ENCODE measurements around the gene DOCK11.

Gene DOCK11

DNA sequence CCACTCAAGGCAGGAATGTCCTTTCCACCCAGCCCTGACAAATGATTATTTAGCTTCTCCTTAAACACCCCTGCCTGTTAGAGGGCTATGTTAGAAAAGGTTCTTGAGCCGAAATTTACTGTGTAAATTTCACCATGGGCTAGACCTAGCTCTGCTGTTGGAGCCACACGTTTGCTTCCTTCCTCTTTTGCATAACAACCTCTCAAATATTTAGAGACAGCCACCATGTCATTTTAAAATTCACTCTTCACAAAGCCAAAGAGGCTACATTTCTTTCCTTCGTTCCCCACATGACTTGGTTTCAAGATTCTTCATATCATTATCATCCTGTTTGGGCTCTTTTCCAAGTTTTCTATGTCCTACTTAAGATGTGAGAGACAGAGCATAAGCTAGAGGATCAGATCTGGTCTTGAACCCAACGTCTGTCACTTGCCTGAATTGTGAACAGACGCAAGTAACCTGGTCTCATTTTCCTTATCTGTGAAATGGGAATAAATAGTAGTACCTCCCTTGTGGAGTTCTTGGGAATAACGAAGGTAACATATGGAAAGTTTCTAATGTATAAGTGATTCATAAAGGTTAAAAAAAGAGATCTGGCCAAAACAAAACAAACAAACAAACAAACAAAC lies 6.7 kb downstream of the DOCK11 start:
- no peak for DNase-seq (ENCODE audit: low spot score)

DNA sequence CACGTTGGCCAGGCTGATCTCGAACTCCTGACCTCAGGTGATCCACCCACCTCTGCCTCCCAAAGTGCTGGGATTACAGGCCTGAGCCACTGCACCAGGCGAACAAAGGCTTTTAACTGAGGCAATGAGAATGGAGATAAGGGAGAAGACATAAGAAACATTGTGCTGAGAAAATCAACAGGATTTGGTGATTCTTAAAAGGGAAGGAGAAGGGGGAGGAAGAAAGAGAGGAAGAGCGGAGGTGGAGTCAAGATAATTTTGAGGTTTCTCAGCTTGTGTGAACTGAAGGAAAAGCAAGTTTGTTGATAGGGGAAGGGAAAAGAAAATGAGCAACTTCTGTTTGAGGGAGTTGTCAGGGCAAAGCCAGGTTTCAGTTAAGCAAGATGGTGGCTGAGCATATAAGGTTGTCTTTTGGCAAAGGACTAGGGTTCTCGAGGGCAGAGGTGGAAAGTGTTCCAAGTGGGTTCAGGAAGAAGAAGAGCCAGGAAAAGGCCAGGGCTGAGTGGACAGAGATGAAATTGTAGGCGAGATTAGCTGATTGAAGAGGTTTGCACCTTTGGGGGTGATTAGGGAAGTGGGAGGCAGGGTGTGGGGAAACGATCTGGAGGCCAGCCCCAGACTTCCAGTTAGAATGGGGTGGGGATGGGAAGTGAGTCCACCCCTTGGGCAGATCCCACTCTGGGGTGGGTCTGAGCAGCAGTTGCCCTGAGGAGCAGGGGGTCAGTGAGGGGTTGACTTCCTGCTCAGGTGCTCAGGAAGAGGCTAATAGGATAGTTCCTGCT lies 7.8 kb downstream of the DOCK11 start:
- no peak for DNase-seq (ENCODE audit: low spot score)

DNA sequence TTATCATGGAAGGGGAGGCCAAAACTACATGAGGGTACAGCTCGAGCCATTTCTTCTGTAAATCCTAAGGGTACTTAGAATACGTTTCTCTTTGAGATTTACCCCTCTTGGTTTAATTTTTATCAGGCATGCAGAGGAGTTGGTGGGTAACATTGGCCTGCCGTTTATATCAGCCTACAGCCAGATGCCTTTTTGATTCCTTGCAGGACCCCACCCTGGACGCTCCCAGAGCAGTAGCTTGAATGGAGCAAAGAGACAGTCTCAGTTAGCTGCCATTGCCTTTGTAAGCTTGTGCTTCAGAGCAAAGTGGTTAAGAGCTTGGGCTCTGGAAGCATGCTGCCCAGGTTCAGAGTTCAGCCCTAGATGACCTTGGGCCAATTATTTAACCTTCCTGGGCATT lies 9.0 kb downstream of the DOCK11 start:
- DNase-seq (ENCODE audit: low spot score) = no peak

DNA sequence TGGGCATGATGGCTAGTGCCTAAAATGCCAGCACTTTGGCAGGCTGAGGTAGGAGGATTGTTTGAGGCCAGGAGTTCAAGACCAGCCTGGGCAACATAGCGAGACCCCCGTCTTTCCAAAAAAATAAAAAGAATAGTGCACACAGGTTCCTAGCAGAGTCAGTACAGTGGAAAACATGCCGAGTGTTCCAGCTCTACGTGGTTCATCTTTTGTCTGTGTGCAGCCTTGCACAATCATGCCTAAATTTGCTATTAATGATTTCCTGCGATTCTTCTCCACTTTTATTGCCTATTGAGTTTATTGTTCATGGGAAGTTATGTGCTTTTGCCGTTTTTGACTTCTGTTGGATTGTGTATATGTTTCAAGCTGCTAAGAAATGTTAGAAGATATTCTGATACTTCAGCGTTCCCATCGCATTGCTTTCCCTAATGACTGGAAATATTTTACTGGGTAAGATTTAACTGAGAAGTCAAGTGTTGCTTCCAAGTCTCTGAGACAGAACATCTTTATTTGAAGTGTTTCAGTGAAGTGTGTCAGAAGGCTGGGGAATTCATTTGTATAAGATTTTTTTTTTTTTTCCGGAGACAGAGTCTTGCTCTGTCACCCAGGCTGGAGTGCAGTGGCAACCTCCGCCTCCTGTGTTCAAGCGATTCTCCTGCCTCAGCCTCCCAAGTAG lies 11.3 kb downstream of the DOCK11 start:
- no peak for DNase-seq (ENCODE audit: low spot score)

DNA sequence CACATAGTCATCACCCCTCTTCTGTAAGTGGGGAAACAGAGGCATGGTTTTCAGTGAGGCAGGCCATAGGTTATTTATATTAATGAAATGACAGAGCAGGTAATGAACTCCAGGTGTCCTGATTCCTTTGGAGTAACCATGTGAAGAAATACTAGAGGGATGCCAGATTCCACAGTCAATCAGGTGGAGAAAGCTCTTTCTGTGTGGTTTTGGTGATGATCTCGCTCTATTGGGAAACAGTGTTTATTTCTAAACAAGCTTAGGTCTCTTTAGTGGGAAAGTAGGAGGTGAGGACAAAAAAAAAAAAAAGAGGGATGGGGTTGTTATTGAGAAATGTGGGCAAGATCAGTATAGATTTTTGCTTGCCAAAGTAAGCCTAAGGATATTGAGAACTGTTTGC lies 12.2 kb downstream of the DOCK11 start:
- no peak for DNase-seq (ENCODE audit: low spot score)

DNA sequence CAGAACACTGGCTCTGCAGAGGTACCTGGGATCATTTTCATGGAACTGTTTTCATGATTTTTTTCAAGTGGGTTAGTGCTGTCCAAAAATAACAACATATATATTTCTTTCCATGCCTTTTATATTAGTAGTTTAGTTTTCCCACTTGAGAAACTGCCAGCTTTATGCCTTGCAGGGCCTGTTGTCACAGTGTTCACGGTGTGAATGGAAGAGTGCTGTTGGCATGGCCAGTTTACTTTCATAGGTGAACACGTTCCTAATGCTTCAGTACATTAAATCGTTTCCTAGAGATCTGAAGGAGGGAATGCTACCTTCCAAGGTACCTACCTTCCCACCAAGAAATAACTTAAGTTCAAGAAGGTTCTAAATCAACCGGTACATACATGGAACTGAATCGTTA lies 12.6 kb downstream of the DOCK11 start:
- no peak for DNase-seq (ENCODE audit: low spot score)

DNA sequence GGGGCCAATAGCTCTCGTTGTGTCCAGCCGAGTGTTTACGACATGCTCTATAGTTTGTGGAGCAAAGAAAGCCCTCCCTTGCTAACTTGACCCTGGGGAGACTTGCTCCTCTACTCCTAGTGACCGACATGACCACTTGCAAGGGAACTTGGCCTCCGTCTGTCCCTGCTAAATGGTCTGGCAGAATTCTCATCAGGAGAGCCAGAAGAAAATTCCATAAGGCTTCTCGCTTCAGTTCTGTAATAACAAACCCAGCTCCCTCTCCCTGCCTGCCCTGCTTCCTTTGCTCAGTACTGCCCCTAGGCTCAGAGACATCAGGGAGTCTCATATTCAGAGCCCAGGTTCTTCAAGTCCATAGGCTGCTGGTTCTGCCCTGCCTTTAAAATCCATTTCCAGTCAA lies 13.0 kb downstream of the DOCK11 start:
- no peak for DNase-seq (ENCODE audit: low spot score)

DNA sequence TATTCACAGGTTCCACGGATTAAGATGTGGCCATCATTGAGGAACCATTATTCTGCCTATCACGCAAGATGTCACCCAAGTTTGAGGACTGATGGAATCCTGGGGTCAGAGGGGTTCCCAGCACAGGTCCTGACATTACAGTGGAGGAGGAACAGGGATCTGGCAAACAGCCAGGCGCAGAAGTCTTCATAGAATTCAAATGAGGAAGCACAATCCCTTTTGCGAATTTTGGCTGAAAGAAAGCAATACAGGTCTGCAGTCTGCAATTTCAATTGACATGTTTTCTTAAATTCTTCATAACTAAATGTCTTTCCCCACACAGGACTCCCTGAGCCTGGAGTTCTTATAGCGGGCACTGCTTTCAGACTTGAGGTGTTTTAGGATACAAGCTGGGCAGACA lies 14.5 kb downstream of the DOCK11 start:
- no peak for DNase-seq (ENCODE audit: low spot score)

DNA sequence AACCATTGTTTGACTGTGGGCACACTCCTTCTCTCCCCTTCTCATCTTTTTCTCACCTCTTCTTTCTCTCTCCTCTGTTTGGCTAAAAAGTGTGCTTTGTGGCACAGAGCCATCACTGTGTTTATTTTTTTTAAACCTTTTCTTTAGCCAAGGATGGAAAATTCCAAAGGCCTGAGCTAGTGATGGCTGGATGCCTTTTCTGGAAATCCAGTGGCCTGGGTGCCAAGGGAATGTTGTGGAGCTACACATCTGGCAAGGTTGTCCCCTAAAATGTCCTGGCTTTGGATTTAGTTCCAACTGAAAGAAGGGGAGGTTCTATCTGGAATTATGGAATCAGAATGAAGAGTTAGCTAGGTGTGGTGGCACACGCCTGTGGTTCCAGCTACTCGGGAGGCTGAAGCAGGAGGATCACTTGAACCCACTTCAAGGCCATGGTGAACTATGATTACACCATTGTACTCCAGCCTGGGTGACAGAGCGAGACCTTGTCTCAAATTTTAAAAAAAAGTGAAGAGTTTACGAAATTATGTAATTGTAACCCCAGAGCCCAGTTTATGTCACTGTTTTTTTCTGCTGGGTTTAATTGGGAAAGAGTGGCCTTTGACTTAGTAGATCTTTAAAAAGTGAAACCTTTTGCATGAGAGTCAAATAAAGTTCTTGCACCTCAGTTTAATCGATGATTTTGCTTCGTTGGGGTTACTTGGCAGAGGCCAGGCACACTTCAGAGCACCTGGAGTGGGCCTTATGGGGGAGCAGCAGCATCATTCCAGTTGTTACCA lies 17.7 kb downstream of the DOCK11 start:
- DNase-seq (ENCODE audit: low spot score) = no peak

DNA sequence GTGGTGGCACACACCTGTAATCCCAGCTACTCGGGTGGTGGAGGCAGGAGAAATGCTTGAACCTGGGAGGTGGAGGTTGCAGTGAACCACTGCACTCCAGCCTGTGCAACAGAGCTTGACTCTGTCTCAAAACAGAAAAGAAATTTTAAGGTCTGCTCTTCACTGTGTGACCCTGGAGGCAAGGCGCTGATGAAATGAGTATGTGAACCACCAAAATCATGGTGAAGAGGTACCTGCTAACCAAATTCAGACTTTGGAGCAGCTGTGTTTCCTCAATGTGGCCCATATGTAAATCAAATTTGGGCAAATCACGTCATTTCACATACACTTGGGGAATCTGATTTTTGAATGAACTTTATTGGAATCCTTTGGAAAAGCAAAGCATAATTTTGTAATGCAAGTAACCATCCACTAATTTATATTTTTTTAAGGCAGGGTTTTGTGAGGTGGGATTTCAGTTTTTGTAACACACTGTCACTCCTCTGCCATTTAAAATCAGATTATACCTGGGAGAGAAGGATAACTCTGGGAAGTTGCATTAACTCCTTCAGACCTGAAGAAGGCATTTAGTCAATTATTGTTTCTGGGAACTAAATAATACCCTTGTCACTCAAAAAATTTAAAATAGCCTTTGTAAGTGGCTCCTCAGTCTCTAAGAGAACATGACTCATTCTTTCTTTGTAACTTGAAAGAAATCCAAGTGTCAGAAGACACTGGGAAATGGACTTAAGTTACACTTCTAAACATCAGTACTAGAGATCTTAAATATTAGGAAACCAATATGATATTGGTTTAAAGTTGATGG lies 24.0 kb downstream of the DOCK11 start:
- DNase-seq (ENCODE audit: low spot score) = no peak

DNA sequence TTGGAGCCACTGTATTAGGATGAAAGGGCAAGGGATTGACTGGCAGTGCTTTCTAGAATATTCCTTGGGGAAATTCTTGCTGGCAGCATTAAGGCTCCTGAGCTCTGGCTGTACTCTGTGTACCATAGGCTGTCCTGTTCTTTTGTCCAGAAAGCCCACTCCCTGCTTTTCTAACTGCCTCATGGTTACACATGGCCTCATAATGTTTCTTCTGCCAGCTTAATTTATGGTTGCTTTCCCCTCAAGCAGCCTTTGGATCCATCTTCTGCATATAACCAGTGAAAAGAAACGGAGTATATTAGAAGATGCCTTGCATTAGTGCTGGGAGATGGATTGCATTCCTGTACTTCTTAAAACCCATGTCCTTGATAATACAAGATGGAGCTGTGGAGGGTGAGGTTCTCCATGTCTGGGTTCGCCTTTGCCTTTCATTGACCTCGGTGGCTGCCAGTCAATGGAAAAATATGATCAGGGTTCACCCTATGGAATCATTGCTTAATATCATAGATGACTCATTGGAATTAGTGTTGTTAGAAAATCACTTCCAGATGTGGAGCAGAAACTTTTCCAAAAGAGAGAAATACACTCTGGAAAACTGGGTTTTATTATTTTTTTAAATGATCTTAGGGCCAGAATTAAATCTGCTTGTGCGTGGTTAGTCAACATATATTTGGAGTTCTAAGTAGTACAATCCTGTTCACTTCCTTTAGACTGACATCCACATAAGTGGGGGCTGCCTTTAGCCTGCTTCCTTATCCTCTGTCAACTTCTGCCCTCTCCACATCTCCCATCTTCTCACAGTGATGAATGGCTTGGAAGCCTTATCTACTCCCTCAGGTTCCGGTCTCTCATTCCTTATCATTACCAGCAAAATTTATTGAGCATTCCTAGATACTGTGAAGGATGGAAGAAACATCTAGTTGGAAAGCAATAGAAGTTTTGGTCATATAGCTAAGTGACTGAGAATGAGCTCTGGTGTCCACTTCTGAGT lies 24.9 kb downstream of the DOCK11 start:
- DNase-seq (ENCODE audit: low spot score) = no peak

DNA sequence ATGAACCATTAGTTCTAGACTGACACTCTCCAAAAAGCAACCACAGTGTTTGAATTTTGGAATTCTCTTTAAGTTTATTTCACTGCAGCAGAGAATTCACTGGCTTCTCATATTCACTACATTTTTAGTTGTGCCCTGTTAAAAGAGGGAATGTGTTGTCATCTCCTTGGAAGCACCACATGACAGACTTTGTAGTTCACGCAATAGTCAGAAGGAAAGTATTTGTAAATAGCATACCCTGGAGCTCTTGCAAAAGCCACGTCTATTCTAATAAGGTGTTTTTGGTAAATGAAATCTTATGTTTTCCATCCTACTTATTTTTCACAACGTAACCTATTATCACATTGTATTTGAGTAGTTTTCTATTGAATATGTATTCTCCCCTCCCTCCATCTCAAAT lies 25.8 kb downstream of the DOCK11 start:
- no peak for DNase-seq (ENCODE audit: low spot score)

DNA sequence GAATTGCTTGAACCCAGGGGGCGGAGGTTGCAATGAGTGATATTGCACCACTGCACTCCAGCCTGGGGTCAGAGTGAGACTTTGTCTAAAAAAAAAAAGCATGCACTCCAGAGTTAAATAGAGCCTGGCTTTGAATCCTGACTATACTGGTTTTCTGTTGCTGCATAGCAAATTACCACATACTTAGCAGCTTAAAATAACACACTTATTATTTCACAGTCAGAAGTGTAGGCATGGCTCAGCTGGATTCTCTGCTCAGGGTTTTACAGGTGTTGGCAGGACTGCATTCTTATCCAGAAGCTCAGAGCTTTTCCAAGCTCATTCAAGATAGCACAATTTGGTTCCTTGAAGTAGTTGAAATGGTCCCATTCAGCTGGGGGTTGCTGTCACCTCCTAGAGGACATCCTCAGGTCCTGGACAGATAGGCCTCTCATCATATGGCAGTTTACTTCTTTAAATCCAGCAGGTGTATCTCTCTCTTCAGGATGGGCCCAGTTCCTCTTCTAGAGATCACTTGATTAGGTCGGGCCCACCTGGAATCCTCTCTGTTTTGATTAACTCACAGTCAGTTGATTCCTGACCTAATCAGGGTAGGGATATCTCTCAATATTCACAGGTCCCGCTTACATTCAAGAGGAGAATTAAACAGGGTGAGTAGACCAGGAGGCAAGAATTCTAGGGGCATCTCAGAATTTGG lies 26.8 kb downstream of the DOCK11 start:
- DNase-seq (ENCODE audit: low spot score) = no peak

DNA sequence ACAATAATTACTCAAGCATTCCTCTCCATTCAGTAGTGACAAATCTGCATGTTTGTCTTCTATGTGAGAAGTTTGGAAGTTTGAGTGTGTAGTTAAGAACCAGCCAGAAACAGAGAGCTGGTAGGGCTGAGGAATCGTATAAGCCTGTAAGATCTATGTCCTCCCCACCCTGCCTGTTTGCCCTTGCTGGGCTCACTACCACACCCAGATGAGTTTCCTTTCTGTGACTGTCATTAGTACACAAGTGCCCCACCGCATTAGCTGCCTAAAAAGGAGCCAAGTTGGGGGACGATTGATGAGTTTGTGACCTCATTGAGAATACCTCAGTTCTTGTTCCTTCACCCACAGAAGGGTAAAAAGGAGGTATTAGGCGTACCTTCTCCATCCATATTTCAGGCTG lies 28.3 kb downstream of the DOCK11 start:
- DNase-seq (ENCODE audit: low spot score) = no peak

DNA sequence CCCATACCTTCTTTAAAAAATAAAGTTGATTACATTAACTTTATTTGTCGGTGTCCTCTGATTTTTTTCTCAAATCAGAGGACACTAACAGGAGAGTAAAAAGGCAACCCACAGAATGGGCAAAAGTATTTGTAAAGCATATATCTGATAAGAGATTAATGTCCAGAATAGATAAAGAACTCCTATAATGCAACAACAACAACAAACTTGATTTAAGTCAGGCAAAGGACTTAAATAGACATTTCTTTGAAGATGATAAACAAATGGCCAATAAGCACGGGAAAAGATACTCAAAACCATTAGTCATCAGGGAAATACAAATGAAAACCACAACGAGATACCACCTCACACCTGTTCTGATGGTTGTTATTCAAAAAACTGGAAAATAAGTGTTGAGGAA lies 28.7 kb downstream of the DOCK11 start:
- no peak for DNase-seq (ENCODE audit: low spot score)

DNA sequence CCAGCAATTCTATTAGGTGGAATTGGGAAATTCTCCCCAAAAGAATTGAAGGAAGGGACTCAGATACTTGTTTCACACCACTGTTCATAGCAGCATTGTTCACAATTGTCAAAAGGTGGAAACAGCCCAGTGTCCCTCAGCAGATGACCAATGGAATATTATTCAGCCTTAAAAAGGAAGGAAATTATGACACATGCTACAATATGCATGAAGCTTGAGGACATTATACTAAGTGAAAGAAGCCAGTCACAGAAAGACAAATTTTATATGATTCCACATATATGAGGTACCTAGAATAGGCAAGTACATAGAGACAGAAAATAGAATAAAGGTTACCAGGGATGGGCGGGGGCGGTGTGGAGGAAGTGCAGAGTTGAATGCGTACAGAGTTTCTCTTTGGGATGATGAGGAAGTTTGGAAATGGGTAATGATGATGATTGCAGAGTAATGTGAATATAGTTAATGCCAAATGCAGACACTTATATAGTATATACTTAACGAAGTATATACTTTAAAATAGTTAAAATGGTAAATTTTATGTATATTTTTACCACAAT lies 29.6 kb downstream of the DOCK11 start:
- no peak for DNase-seq (ENCODE audit: low spot score)

DNA sequence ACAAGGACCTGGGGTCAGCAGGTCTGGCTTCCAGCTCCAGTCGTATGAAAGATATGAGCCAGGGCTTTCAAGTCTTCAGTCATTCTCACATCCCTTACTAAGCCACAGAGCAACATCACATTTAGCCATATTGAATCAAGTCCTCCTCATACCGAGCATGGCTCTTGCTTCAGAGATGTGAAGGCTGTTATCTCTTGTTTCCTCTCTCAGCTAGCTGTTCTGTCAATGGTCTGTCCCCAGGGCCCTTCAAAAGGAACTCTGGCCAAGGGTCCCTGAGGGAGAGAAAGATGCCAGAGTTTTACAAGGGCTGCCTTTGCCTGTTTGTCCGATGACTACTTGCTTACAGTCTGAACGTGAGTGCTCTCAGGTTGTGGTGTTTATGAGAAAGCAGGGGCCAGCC lies 30.5 kb downstream of the DOCK11 start:
- no peak for DNase-seq (ENCODE audit: low spot score)

DNA sequence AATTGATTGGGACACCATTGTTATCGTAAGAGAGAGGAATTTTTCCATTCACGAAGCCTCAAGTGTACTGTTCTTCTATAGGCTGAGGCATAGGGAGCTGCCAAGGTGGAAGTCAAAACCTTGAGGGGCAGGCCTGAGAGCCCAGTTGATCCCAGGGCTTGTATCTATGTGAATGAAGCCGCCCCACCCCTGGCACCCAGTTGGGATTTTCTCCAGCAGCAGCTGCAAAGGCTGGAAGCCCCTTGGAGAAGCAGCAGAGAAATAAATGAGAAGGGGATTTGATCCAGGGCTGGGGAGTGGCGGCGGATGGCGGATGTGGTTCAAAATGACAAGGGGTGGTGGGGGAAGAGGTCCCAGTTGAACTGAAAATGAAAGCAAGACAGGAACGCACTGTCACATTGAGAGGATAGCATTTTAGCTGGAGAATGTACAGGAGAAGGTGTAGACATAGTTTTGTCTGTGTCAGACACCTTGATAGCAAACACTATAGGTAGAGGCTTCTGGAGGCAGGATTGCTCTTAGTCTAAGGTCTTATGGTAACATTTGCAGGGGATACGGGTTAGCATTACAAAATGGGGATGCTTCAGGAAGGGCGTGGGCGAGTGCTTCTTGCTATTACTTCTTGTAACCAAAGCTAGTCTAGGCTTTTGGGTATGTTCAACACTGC lies 32.6 kb downstream of the DOCK11 start:
- DNase-seq (ENCODE audit: low spot score) = no peak
